SH-SY5Y (cell line): Measurements from ENCODE around the gene OTUD3.
A peak's percentile ranks its signal among the peaks of the same experiment; 100 is the strongest.

Experiments used
- GATA2 ChIP-seq: IDR thresholded peaks from 2 replicates; pipeline ENCODE4 v1.6.1; 2011; ENCODE audit warnings: mild to moderate bottlenecking, low read depth, low read length
- GATA3 ChIP-seq: IDR thresholded peaks from 2 replicates; pipeline ENCODE4 v1.6.1; 2011; ENCODE audit warnings: low read depth, mild to moderate bottlenecking, low read length, moderate library complexity

OTUD3 gene

DNA sequence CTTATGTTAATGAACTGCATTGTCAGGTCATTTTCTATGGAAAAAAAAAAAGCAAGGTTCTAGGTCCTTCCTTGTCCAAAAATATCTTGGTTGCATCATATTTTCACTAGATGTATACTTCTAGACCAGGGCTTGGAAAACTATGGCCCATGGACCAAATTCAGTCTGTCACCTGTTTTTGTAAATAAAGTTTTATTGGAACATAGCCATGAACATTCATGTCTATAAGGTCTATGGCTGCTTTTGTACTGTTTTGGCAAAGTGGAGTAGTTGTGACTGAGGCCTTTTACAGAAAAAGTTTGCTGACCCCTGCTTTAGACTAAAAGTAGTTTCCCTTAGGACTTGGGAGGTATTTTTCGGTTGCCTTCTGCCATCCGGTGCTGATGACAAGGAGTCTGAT lies 60.5 kb downstream of the OTUD3 start:
- no peak for TF ChIP-seq GATA2
- TF ChIP-seq GATA3, result no peak

GRCh38 chr1:19945914-19946313 lies 63.7 kb downstream of the OTUD3 start:
- TF ChIP-seq GATA2 (0 out of 2 replicates have a peak, but pooled peaks have one; percentile 24), GATA3 (no peak)

DNA sequence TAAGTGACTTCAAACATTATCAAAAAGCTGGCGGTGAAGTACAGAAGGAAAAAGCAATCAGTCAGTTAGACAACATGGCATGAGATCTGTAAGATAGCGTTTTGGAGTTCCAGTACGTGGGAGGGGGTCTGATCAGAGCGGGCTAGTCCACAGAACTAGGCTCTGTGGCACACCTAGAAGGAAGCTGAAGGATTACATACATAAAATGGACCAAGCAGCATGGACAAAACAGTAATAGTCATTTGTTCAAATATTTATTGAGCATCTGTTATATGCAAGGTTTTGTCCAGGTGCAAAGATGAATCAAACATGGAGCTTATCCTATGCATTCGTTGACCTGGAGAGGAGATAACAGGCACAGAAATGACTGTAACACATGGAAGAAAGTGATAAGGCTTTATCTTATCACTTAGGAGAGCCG lies 64.1 kb downstream of the OTUD3 start:
- TF ChIP-seq GATA2 (peak; percentile 50), GATA3 (no peak; the same call in 1 of the 2 replicates)

- no peak for TF ChIP-seq GATA3
- TF ChIP-seq GATA2, result no peak
Measured at GRCh38 chr1:19946971-19947370, 64.8 kb downstream of the OTUD3 start.

- TF ChIP-seq GATA2 (no peak), GATA3 (no peak)
Measured at GRCh38 chr1:19949016-19949415, 66.8 kb downstream of the OTUD3 start.

GRCh38 chr1:19954059-19954458 lies 71.9 kb downstream of the OTUD3 start:
- TF ChIP-seq GATA2 (no peak), GATA3 (no peak)

DNA sequence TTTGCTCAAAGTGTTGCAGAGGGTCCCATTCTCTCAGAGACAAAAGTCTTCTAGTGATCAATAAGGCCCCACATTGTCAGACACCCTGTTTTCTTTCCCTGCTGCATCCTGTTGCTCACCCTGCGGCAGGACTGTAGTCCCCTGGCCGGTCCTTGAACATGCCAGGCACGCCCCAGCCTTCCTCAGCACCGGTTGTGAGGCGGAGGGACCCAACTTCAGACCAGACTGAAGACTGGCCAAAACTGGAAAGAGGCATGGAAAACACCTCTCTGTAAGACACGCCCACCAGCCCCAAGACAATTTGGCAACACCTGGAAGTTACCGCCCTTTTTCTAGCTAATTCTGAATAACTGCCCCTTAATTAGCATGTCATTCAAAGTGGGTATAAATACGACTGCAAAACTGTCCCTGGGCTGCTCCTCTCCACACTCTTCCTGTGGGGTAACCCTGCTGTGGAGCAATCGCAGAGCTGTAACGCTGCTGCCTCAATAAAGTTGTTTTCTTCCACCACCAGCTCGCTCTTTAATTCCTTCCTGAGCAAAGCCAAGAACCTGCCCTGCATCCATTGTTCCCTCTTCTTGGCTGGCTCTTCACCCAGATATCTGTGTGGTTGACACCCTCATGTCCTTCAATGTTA lies 73.5 kb downstream of the OTUD3 start:
- TF ChIP-seq GATA2, result no peak
- no peak for TF ChIP-seq GATA3

DNA sequence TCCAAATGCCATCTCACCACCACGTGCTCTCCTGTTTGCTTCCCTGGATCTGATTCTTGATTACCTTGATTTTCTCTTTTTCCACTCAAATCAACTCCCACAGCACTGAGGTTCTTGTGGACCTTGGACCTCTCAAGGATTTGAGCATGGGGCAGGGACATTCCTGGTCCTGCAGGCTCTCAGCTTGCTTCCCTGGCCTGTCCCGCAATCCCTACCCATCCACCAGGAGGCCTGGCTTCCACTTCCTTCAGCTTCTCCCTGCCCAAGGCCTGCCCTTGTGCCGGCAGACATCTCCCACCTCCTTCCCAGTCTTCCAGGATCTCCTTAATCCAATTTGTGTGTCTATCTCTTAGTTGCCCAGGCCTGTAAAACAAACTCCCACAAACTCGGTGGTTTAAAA lies 75.6 kb downstream of the OTUD3 start:
- TF ChIP-seq GATA2 (no peak), GATA3 (no peak)

- TF ChIP-seq GATA3 (no peak), GATA2 (no peak)
Measured at GRCh38 chr1:19960591-19960990, 78.4 kb downstream of the OTUD3 start.
